DND-41 (cell line): Measurements from ENCODE around the gene ACOX3.

Experiments used
- CTCF ChIP-seq: IDR thresholded peaks from 2 replicates; pipeline ENCODE4 v1.5.1; 2012; ENCODE audit warnings: borderline replicate concordance, low read length, moderate library complexity, mild to moderate bottlenecking; ENCODE audit not compliant: poor library complexity, severe bottlenecking; ENCODE audit errors: extremely low read depth
- EZH2 ChIP-seq: IDR thresholded peaks from 3 replicates; pipeline ENCODE4 v1.6.1; 2012; ENCODE audit warnings: borderline replicate concordance, low read depth, mild to moderate bottlenecking, moderate library complexity, low read length, inconsistent platforms; ENCODE audit not compliant: severe bottlenecking

- no peak for TF ChIP-seq CTCF
- no peak for TF ChIP-seq EZH2
Observed at GRCh38 chr4:8461086-8461485, 20.6 kb upstream of the ACOX3 start.
